ENCODE data around the gene TBC1D13. TPM values are rescaled to one million over a fixed set of nuclear protein-coding genes. Genes with fewer than 3 reads are reported as not detected.

The TBC1D13 gene
- total and polyA plus RNA-seq, 9 of the 15 experiments (the other 6 are each of a cell fraction or from before 2014, with no cell fraction given), result 2.3 to 28.7 (median 11.4) TPM

GRCh38 chr9:128771745-128772519 lies 15.1 kb upstream of the TBC1D13 start, which contains the start of gene ZER1 (continued):
- TF ChIP-seq HMGXB4 (CRISPR knock-in tag; IDR thresholded peaks at IDR 0.05), result no peak
- no peak for TF ChIP-seq ZNF830 (CRISPR knock-in tag; IDR thresholded peaks at IDR 0.05)
- no peak for TF ChIP-seq MITF (IDR thresholded peaks at IDR 0.05)
- peak; percentile 54 for TF ChIP-seq MAX (CRISPR knock-in tag; IDR thresholded peaks at IDR 0.05)
- TF ChIP-seq MIER1 (IDR thresholded peaks at IDR 0.05; ENCODE audit: low read depth), result no peak
- TF ChIP-seq MAFF (IDR thresholded peaks at IDR 0.05; ENCODE audit: low read length), result no peak
- TF ChIP-seq ZC3H11A (IDR thresholded peaks at IDR 0.05; ENCODE audit: low read depth, low read length), result peak; percentile 96
- TF ChIP-seq NCOA6 (IDR thresholded peaks at IDR 0.05), result no peak
- no peak for TF ChIP-seq MEF2D (tag; conservative IDR thresholded peaks at IDR 0.05; ENCODE audit: low read depth)
- TF ChIP-seq CREB5 (CRISPR knock-in tag; IDR thresholded peaks at IDR 0.05), result no peak
- no peak for TF ChIP-seq ARID3B (CRISPR knock-in tag; IDR thresholded peaks at IDR 0.05; ENCODE audit: borderline replicate concordance)
- TF ChIP-seq CXXC5 (CRISPR knock-in tag; IDR thresholded peaks at IDR 0.05), result peak; percentile 98
- TF ChIP-seq ZBTB2 (IDR thresholded peaks at IDR 0.05), result peak; percentile 29; the same call in 1 of the 2 replicates
- TF ChIP-seq ZNF316 (IDR thresholded peaks at IDR 0.05), result no peak
- peak; percentile 44; the same call in 1 of the 2 replicates for TF ChIP-seq ETV1 (tag; conservative IDR thresholded peaks at IDR 0.05; ENCODE audit: low read depth)
- TF ChIP-seq MEIS2 (IDR thresholded peaks at IDR 0.05; ENCODE audit: partially characterized antibody), result peak; percentile 54
- no peak for TF ChIP-seq HBP1 (CRISPR knock-in tag; IDR thresholded peaks at IDR 0.05)
- TF ChIP-seq DACH1 (IDR thresholded peaks at IDR 0.05; ENCODE audit: partially characterized antibody), result no peak
- no peak for TF ChIP-seq ZNF3 (CRISPR knock-in tag; IDR thresholded peaks at IDR 0.05)
